Right atrium auricular region (tissue), 2 donors: ENCODE data around the gene OLAH. TPM values are rescaled to one million over a fixed set of nuclear protein-coding genes. Genes with fewer than 3 reads are reported as not detected.
A peak's percentile ranks its signal among the peaks of the same experiment; 100 is the strongest.

Experiments used
- DNase-seq: peaks from one replicate; pipeline ENCODE4 v3.0.0-alpha.2; 2019; ENCODE audit warnings: low spot score
- H3K27ac ChIP-seq, 2 donors: fragments of 200-600 bp; sonication (generic); 1 replicate in 1 of 2; 2 replicates in 1 of 2; pipeline ENCODE4 v1.5.1; 2016 to 2019
- H3K27me3 ChIP-seq, 2 donors: fragments of 200-600 bp; sonication (generic); one replicate each; pipeline versions ENCODE4 v1.5.1 to v1.6.0; 2017 to 2019
- H3K36me3 ChIP-seq: fragments of 200-600 bp; sonication (generic); one replicate; pipeline ENCODE4 v1.5.1; 2016
- H3K4me1 ChIP-seq, 2 donors: fragments of 200-600 bp; sonication (generic); one replicate each; pipeline versions ENCODE4 v1.5.1 to v1.6.0; 2017 to 2019
- H3K4me3 ChIP-seq, 2 donors: fragments of 200-600 bp; sonication (generic); 1 replicate in 1 of 2; 2 replicates in 1 of 2; pipeline ENCODE4 v1.5.1; 2017 to 2019; ENCODE audit warnings: mild to moderate bottlenecking in 1 of 2, moderate library complexity in 1 of 2
- H3K9me3 ChIP-seq, 2 donors: fragments of 200-600 bp; sonication (generic); one replicate each; pipeline ENCODE4 v1.5.1; 2019
- total RNA-seq, 2 donors: library from RNA; depleted of rRNA; stranded (reverse); fragments of >200 nt; gene quantifications; one replicate each; pipeline ENCODE4 v1.1.0, GENCODE V29; 2016
- TF ChIP-seq, protein P1 (sequence below), 2 donors: fragments of 200-600 bp; sonication (generic); IDR thresholded peaks; one replicate each; pipeline ENCODE4 v1.5.1; 2019; ENCODE audit warnings: antibody characterized with exemption in 2 of 2

Gene OLAH
- total RNA-seq, 2 donors from 2014 or later: 0.24 TPM; not detected in 1

DNA sequence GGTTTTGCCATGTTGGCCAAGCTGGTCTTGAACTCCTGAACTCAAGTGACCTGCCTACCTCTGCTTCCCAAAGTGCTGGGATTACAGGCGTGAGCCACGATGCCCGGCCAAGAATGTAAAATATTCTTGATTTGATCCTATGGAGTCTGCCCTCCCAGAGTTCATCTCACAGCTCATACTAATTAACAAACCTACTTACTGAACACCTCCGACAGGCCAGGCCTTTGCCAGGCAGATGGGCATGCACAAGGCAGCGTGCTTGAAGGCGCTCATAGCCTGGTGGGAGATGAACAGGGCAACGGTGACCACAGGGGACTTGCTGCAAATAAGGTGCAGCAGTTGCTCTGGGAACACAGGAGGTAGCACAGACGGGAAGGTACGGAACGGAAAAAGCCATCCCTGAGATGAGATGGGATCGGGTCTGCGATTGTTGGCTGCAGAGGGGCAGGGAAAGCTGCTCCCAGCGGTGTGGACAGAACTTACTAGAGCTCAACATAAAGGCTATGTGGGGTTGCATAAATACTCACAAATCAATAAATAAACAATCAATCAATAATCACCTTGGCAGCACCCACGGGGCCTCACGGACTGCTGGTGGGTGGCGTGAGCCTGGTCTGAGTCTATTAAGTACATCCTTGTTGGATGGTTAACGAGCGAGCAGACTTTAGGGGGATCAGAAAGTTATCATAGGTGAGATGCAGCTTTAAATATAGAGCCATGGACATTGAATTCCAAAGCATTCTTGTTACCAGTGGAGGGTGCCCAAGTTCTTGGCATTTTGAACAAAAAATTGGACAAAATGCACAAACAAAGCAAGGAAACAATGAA, 40.1 kb downstream of the OLAH start:
- Histone ChIP-seq H3K4me3 (peak overlapping the region; percentile 32 to 49), H3K9me3 (no peaks in the 10 kb centered on the region), H3K27me3 (no peaks in the 10 kb centered on the region), H3K36me3 (no peaks in the 10 kb centered on the region), H3K27ac (peak overlapping the region; percentile 17 to 44), H3K4me1 (peaks cover 0 to 15% of the 10 kb centered on the region in 2 donors)
- no peak for DNase-seq
- TF ChIP-seq, protein P1, sequence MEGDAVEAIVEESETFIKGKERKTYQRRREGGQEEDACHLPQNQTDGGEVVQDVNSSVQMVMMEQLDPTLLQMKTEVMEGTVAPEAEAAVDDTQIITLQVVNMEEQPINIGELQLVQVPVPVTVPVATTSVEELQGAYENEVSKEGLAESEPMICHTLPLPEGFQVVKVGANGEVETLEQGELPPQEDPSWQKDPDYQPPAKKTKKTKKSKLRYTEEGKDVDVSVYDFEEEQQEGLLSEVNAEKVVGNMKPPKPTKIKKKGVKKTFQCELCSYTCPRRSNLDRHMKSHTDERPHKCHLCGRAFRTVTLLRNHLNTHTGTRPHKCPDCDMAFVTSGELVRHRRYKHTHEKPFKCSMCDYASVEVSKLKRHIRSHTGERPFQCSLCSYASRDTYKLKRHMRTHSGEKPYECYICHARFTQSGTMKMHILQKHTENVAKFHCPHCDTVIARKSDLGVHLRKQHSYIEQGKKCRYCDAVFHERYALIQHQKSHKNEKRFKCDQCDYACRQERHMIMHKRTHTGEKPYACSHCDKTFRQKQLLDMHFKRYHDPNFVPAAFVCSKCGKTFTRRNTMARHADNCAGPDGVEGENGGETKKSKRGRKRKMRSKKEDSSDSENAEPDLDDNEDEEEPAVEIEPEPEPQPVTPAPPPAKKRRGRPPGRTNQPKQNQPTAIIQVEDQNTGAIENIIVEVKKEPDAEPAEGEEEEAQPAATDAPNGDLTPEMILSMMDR (IDR thresholded peaks at IDR 0.05): no peak

DNA sequence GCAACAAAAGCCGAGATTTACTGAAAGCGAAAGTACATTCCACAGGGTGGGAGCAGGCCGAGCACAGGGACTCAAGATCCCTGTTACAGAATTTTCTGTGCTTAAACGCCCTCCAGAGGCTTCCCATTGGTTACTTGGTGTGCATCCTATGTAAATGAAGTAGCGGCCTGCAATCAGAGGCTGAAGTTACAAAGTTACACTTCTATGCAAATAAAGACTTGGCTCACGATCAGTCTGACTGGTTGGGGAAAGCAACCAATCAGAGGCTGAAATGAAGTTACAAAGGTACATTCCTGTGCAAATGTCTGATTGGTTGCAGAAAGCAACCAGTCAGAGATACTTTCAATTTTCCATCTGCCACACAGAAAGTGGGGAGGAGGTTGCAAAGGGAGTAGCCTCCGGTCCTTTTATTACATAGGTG, 40.8 kb downstream of the OLAH start:
- TF ChIP-seq, protein P1 (IDR thresholded peaks at IDR 0.05): peak in 1 of 2 donors; percentile 29
- peaks cover 0 to 18% of the 10 kb centered on the region in 2 donors for H3K4me1 ChIP-seq
- peak overlapping the region; percentile 32 to 49 for H3K4me3 ChIP-seq
- no peaks in the 10 kb centered on the region for H3K27me3 ChIP-seq
- peak overlapping the region in 1 of 2 donors; percentile 44 for H3K27ac ChIP-seq
- DNase-seq: peak; percentile 68
- H3K36me3 ChIP-seq: no peaks in the 10 kb centered on the region
- no peaks in the 10 kb centered on the region for H3K9me3 ChIP-seq

DNA sequence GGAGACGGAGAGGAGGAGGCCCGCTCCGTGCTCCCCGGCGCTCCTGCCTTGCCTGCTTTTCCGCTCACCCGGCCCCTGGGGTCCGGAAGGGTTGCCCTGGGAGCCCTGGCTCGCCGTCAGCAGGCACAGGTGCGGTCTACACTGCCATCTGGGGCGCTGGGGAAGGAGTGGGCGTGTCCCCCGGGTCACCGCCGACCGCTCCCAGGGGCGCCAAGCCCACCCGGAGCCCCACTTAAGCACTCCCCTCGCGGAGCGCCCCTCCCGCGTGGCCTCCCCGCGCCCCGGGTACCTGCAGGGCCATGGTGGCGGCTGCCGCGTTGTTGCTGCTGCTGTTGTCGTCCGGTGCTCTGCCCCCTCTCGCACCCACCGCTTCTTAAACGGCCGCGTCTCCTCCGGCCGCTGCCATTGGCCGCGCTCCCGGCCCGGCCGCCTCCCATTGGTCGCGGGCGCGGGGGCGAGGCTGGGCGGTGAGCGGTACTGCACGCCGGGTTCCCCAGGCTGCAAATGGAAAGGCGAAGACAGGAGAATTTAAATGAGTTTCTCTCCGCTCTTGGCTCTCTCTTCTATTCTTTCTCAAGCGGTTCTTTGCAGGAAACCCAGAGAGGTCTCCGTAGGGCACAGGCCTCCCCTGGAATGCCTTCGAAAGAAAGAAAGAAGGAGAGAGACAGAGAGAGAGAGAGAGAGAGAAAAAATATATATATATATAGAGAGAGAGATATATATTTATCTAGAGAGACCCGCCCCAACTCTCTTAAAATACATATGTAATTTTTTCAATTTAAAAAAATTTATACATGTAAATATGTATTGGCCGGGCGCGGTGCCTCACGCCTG, 44.9 kb downstream of the OLAH start, which contains the start of gene ACBD7:
TSS of gene ACBD7 (minus strand) at position 349 of the 834 bp plus-strand sequence. CDS start at position 301, 48 bp downstream.
- no peak within 1 kb of the TSS for H3K27ac ChIP-seq
- peak; percentile 73 for DNase-seq
- H3K4me1 ChIP-seq: peaks cover 0 to 17% of the 10 kb centered on the region in 2 donors
- H3K36me3 ChIP-seq: no peaks in the 10 kb centered on the region
- no peaks in the 10 kb centered on the region for H3K27me3 ChIP-seq
- no peaks in the 10 kb centered on the region for H3K9me3 ChIP-seq
- peak within 1 kb of the TSS; percentile 37 to 65 for H3K4me3 ChIP-seq
- TF ChIP-seq, protein P1 (IDR thresholded peaks at IDR 0.05): peak; percentile 37 to 59

DNA sequence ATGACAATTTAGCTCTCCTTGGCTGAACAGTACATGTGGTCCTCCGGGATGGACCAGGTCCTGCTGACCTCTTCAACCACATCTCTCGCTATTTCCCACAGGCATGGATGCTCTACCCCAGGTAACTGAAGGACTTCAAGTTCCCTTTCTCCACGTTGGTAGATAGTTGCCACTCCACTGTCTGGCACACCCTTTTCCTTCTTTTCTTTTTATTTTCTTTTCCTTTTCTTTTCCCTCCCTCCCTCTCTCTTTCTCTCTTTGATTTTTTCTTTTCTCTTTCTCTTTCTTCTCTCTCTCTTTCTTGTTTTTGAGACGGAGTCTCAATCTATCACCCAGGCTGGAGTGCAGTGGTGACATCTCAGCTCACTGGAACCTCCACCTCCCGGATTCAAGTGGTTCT, 47.7 kb downstream of the OLAH start:
- DNase-seq: no peak
- H3K4me3 ChIP-seq: no peak overlapping the region
- H3K27ac ChIP-seq: no peak overlapping the region
- peaks cover 0 to 13% of the 10 kb centered on the region in 2 donors for H3K4me1 ChIP-seq
- H3K36me3 ChIP-seq: no peaks in the 10 kb centered on the region
- no peaks in the 10 kb centered on the region for H3K27me3 ChIP-seq
- TF ChIP-seq, protein P1 (IDR thresholded peaks at IDR 0.05): no peak
- H3K9me3 ChIP-seq: no peaks in the 10 kb centered on the region

GRCh38 chr10:15092855-15093408, 49.2 kb downstream of the OLAH start:
- Histone ChIP-seq H3K4me1 (peaks cover 0 to 19% of the 10 kb centered on the region in 2 donors), H3K4me3 (no peak overlapping the region), H3K9me3 (no peaks in the 10 kb centered on the region), H3K36me3 (no peaks in the 10 kb centered on the region), H3K27ac (no peak overlapping the region), H3K27me3 (no peaks in the 10 kb centered on the region)
- TF ChIP-seq, protein P1 (IDR thresholded peaks at IDR 0.05): no peak
- DNase-seq: no peak
